ENCODE results near the gene SIDT2.
A peak's percentile ranks its signal among the peaks of the same experiment; 100 is the strongest.

Gene SIDT2

DNA sequence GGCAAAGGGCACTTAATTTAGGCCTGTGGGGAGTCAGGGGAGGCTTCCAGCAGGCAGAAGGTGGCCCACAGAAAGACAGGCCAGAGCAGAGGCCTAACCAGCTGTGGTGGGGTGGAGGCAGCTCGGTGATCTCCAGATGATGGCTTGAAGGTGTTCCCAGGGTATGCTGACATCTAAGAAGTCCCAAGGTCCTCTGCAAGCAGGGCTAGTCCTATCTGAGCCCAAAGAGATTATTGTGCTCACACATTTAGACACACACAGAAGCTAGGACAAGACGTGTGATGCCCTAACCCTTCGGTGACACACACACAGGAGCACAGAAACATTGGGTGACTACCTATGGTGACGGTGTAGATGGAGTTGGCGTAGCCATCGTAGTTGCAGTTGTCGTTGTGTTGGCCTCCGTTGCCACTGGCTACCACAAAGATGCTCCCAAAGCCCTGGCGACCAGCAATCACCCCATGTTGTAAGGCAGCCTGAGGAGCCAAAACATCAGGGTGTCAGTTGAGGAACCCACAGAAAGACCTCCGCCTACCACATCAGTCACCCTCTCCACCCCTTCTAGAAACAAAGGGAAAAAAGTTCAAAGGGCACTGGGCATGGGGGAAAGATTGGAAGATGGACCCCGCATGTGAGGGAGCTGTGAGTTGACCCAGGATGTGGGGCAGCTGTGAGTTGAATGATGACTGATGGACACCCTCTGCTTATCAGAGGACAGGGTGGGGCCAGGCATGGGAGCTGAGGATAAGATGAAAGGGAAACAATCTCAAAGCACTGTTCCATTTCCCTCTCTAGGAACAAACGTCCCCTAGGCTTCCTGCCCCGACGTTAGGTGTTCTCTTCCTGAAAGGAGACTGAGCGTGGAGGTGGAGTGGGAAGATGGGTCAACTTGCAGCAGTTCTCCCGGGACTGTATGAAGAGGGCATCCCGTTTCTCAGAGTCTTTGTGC, 45.5 kb downstream of the SIDT2 start:
- no peak for TF ChIP-seq ZFX (IDR thresholded peaks at IDR 0.05; ENCODE audit: borderline replicate concordance)
- TF ChIP-seq CTCF (IDR thresholded peaks at IDR 0.05): no peak
- H3K27ac ChIP-seq: no peak overlapping the region

GRCh38 chr11:117225553-117226170, 47.1 kb downstream of the SIDT2 start:
- no peak overlapping the region for H3K27ac ChIP-seq
- no peak for TF ChIP-seq ZFX (IDR thresholded peaks at IDR 0.05; ENCODE audit: borderline replicate concordance)
- no peak for TF ChIP-seq CTCF (IDR thresholded peaks at IDR 0.05)

GRCh38 chr11:117226388-117227385, 48.1 kb downstream of the SIDT2 start:
- peak; percentile 81 for TF ChIP-seq CTCF (IDR thresholded peaks at IDR 0.05)
- TF ChIP-seq ZFX (IDR thresholded peaks at IDR 0.05; ENCODE audit: borderline replicate concordance): no peak
- no peak overlapping the region for H3K27ac ChIP-seq

DNA sequence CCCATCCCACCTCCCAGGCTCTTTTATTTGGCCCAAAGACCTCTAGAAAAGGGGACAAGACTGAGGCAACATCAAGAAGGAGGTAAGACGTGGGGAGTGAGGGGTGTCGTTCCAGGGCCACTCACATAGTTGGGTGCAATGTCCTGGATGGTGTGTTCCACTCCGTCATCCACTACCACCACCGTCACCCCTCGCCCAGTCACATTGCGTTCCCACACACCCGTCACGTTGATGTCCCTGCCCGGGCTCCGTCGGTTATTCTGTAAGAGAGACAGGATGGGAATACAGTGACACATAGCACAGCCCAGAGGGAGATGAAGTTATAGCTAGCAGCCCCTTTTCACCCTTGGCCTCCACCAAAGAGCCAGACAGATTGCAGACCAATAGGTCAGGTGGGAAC, 49.5 kb downstream of the SIDT2 start:
- no peak overlapping the region for H3K27ac ChIP-seq
- TF ChIP-seq ZFX (IDR thresholded peaks at IDR 0.05; ENCODE audit: borderline replicate concordance) (no peak), CTCF (IDR thresholded peaks at IDR 0.05) (no peak)

- H3K27ac ChIP-seq: no peak overlapping the region
- TF ChIP-seq CTCF (IDR thresholded peaks at IDR 0.05) (no peak), ZFX (IDR thresholded peaks at IDR 0.05; ENCODE audit: borderline replicate concordance) (no peak)
Observed at GRCh38 chr11:117229411-117229810, 50.9 kb downstream of the SIDT2 start.

GRCh38 chr11:117229931-117230285, 51.4 kb downstream of the SIDT2 start:
- no peak for TF ChIP-seq CTCF (IDR thresholded peaks at IDR 0.05)
- no peak for TF ChIP-seq ZFX (IDR thresholded peaks at IDR 0.05; ENCODE audit: borderline replicate concordance)
- H3K27ac ChIP-seq: no peak overlapping the region
